NCI-H1930 (cell line): ENCODE data around the gene AGMO.

Source experiments
- DNase-seq, 2 experiments: peaks; one replicate each; lab custom pipeline; 2025; lab: John Stamatoyannopoulos, UW

AGMO gene

DNA sequence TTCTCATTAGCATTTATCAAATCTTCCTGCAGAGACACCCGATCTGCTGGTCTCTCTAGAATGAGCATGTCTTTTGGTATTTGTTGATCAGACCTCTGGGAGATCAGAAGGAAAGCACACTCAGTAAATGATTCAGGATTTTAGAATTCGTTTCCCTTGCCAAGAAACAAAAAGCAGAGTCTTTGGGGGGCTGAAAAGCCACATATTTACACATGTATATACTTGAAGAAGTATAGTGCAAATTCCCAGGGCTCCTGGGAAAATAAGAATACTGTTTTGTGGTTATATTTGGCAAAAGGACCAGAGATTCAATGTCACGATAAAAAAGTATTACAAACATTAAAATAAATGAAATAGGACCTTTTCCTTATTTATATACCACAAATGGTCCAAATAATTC, 100.2 kb downstream of the AGMO start:
- DNase-seq = no peak

DNA sequence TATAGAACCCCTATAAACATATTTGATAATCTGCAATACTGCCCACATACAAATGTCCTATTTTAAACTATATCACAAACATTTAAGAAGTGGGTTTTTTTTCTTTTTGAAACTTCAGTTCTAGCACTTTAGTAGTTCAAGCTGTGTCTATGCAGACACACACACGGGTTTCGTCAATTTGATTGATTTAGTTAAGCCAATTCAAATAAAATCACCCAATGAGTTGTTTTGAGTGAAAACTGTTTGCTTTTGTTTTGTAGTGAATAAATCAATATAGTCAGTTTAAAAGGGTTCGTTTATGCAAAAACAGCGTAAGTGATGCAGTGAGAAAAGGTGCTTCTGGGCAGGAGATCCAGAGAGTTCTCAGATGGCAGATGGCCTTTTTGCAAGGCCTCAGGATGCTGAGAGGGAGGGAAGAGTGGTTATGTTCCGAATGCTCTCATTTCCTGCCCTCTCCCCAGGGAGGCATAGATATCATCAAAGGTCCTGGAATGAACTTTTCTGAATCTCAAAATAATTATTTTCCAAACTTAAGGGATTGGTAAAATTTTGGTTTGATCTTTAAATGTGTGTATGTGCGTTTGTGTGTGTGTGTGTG, 102.7 kb downstream of the AGMO start:
- no peak for DNase-seq

DNA sequence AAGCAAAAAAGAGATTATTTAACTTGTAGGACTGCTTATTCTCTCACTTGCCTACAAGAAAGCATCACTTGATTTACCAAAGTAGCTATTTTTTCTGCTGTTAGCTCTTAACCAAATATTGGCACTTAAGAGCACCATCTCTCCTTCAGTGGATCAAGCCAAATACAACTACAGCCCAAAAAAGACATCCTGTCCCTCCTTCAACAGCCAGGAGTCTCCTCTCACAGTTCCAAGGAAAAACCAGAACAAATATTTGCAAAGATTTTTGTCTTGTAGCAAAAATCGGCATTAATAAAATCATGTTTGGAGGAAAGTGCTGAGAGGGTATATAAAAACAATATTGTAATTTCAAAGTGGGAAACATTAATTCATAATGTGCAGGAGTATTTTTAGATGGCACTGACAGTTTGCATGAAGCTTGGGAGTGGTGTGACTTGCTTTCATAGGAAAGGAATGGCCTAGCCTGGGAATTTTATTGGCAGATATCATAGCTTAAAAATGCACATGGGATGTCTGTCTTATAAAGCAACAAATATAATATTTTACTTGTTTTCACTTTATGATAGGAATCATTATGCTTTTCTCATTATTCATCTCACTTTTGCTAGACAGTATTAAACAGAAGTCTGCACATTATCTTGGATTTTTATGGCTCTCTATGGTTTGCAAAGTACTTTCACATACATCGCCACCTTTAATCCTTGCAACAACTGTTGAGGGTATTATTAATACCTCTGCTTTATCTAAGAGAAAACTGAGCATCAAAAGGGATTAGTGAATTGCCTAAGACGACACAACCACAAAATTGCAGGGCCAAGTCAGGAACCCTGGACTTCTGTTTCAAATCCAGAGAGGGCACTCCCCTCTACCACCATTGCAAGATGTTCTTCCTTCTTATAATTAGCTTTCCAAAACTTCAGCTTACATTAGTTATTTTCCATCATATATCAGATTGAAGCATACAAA, 103.5 kb downstream of the AGMO start:
- no peak for DNase-seq

DNA sequence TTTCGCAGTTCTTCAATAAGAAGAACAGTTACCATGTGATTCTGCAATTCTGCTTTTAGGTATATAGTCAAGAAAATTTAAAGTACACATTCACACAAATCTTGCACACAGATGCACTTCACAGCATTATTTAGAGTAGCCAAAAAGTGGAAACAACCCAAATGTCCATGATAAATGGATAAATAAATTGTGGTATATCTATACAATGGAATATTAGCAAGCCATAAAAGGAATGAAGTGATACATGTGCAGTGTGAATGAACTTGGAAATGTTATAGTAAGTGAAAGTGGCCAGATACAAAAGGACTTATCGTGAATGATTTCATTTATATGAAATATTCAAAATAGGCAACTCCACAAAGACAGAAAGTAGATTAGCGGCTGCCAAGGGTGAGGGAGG, 109.1 kb downstream of the AGMO start:
- DNase-seq = no peak

DNA sequence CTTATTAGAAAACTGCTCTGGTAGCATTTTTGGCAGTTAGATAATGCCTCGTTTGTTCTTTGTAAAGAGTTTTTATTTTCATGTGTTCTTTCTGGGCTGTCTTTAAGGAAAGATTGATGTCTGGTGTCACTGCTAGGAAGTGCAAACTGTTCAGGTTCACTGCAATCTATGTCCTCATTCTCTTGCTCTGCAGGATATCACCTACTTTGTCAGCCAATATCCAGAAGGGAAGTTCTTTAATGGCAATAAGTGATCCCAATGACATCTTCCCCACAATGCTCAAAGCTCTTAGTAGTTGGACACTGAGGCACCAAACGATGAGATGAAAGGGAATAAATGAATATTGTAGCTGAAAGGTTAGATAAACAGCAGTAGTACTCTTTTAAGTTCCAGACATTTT, 115.1 kb downstream of the AGMO start:
- no peak for DNase-seq

DNA sequence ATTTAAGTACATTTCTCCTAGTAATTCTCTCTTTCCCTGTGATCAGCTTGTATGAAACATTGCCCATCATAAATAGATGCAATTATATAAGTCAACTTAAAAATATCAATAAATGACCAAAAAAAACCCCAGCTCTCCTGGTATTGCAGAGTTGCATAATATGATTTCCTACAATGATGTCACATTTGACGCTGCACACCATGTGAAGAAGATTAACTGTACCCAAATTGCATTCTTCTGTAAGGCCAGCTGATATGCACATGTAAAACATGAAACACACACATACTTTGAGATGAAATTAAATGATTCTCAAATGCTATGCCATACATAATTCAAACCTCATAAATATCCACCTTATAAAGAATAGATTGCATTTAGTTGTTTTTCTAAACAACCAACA, 115.5 kb downstream of the AGMO start:
- no peak for DNase-seq

DNA sequence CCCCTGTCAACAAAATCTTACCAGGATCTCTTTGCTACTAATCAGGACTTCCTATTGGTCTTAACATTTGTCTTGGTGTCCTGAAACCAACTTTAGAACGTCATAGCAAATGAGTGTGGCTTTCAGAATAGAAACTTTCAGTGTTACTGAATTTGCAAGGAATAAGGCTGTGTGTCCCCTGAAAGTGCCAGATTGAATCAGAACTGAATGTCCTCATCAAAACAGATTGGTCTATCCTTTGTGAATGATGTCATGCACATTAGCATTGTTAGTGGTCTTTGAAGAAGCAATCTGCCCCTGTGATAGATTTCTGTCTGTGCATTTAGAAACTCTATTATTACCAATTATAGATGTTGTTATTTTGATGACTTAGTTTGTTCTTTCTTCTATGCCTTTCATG, 119.9 kb downstream of the AGMO start:
- DNase-seq = no peak

DNA sequence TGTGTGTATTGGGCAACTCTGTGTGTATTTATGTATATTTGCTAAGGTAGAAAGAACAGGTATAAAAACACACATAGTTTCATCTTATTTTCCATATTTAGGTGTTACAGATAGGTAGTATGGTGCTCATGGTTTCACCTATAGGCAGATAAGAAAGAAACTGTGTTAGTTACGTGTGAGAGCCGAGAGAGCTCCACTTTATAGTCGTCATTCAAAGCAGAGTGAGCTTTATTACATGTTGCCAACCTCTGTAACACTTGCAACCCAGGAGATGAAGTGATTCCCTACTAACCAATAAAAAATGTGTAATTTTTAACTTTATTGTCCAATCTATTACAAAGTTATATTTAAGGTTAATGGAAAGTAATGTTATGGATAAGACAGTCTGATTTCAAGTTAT, 121.3 kb downstream of the AGMO start:
- DNase-seq = no peak

DNA sequence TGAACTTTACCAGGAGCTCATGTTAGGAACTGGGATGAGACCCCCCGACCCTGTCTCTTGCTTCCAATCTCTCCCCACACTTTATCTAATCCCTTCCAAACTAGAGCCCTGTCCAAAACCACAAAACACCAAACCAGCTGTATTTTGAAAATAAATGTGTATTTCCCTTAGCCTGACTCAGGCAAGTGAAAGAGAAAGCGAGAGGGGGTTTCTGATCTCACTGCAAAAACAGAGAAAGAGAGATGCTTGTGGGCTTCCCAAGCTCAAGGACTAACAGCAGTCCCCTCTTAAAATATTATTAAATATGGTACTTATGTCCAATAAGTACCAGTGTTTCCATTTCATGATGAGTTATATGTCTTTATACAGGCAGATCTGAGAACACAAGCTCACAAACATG, 122.0 kb downstream of the AGMO start:
- DNase-seq = no peak

DNA sequence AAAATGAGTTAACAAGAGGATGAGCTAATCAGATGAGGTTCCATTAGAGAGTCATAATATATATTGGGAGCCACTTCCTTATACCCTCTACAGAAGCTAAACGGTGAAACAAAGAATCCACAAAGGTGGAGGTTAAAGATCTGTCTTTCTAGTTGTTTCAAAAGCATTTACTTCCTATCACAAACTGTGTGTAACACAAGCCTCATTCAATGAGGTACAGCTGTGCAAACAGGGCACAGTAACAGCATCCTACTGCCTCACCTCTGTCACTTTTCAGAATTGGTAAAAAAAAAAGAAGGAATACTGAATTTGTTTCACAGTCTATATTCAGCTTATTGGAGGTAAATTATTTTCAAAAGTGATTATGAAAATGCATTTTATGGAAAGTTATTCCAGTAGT, 128.7 kb downstream of the AGMO start:
- peak; percentile 68 to 71 for DNase-seq

DNA sequence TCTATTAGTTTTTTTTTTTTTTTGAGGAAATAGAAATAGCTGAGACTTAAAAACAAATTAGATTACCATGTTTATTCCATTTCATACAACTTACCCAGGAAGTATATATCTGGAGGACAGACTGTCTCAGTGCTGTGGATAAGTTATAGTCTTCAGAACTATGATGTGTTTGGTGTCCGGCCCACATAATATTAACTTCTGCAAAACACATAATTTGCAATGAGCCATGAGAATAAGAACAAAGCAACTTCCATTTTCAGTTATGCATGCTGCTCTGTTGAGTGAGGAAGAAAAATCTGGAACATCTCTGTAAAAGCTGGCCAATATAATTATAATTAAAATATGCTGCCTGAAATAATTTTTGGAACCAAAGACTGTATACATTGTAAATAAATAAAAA, 130.9 kb downstream of the AGMO start:
- no peak for DNase-seq

DNA sequence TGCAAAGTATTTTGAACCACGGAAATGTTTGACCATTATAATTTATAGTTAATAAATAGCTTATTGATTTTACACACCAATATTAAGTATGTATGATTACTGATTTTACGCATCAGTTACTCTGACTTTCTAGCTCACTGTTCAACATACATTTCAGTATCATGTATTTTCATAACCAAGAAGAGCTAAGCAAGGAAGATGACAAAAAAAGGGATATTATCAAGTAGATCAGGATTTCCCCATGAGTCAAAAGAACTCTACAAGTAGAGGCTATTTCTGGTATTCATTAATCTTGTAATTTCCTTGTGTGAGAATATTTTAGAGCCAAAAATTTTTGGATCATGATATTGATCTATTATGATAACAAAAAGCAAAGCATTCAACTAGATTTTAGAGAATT, 131.6 kb downstream of the AGMO start:
- DNase-seq = no peak

DNA sequence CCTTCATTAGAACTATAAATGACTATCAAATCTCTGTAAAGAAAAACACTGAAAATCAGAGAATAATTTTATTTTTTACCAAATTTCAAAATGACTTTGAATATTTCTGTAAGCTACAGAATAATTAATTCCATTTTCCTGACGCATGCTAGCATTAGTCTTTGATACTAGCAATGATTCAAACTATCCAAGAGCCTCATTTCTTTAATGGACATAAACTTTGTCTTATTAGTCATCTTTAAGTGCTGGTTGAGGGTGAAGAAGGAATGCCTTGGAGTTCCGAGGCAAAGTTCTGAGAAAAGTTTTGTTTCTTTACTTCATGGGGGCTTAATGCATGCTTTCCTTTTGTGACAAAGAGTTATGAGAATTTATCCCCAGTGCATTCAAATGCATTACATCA, 137.3 kb downstream of the AGMO start:
- DNase-seq = no peak

DNA sequence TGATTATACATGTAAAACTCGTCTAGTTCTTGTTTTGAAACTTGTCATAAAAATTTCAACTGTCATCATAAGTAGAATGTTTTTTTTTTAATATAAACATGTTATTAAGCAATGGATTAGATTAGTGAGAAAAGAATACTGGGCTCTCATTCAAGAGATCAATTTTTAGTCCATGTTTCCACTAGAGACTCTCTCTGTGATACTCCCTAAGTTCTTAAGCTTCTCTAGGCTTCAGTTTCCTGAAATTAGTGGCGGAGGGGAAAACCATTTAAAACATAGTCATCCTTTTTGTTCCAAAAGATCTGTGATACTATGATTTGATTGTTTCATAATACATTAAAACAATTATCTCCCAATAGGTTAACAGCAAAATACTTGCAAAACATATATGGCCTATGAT, 142.2 kb downstream of the AGMO start:
- DNase-seq = no peak

DNA sequence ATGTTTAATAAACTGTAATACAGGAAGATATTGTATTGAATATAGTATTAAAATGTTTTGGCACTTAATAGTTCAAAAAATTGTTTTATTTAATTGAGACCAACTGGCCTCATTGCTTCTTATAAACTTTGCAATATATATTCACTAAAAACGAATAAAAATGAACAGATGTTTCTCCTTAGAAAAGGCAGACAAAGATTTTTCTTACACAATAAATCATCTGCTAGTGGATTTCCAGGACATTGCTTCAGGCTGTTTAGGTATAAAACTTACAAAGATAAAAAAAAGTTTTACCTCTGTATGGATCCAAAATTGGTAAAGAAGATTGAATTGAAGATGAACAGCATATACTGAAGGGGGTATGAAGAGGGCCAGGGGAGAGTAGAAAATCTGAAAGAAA, 143.6 kb downstream of the AGMO start:
- no peak for DNase-seq

DNA sequence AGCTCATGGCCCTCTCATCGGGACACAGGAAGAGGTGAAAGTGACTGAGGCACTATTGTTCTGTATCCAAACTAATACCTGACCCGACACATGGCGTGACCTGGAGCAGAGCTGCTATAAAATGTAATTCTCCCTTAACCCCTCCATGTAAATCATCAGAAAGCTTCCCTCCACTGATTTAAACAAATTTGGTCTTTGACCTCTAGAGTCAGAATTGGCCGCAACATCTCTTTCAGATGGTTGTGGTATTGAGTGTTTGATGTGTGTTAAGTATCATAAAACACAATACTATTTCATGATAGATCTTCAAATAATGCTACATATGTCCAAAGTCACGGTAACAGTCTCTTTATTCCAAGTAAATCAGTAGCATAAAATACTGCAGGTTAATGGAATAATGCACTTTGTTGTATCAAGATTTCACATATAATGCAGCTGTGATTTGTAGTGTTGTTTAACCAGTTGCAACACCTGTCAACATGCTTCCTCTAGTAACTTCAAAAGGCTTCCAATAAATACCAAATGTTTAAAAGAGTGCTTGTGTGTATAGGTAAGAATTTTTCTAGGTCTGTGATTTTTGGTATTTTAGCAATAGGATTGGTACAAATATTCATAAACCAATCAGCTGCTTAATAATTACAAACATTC, 144.3 kb downstream of the AGMO start:
- no peak for DNase-seq

DNA sequence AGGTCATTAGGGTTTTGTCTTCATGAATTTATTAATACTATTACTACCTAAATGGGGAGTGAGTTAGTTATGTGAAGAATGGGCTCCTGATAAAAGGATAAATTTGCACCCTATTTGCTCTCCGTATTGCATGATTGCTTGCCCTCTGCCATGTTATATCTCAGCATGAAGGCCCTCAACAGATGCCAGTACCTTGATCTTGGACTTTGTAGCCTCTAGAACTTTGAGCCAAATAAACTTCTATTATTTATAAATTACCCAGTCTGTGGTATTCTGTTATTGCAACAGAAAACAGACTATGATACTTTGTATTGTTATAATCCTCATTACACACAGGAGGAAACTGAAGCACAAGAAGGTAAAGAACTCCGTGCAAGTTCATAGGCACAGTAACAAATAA, 150.8 kb downstream of the AGMO start:
- no peak for DNase-seq

DNA sequence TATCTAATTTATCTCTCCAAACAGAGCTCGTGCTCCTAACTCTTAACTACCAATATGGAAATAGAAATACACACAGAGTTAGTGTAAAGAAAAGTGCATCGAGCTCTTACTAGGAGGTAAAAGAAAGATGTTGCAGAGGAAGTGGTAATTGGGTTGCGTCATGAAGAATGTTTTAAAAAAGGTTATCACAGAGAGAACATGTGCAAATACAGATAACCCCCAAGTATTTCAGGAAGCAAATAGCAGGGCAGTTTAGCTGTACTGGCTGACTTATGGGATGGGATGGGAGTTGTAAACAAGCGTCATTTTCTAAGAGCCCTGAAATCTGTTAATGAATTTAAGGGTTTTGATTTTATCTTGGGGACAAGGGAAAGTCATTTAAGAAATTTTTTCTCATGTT, 153.9 kb downstream of the AGMO start:
- no peak for DNase-seq

DNA sequence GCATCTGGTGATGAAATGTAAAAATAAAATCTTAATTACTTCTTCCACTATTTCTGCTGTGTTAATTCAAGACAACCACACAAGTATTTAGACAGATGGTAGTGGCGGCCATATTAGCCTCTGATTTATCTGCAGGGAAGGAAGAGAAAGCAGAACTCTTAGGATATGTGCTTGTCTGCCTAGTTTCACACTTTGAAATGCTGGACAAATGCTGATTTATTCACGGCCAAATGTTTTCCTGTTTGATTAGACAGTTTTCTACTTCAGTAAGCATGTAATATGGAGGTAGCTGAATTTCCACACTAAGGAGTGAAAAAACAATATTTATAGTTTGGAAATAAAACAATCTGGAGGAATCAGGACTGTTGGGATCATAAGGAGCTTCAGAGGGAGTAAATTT, 158.1 kb downstream of the AGMO start:
- no peak for DNase-seq

DNA sequence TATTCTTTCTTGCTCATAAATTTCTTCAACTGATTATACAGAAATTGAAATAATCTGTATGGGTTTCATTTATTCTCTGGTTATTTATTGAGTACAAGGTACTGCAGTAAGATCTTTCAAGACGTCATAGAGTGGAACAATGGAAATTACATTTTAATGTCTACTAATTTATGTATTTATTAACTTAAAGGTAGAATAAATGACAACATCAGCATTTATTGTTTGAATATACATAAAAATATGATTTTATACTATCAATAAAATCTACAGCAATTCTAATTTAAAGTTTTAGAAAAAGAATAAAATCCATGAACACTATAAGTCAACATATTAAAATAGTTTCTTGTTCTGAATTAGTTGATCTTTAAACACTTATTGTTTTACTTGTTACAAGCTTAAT, 158.5 kb downstream of the AGMO start:
- no peak for DNase-seq

DNA sequence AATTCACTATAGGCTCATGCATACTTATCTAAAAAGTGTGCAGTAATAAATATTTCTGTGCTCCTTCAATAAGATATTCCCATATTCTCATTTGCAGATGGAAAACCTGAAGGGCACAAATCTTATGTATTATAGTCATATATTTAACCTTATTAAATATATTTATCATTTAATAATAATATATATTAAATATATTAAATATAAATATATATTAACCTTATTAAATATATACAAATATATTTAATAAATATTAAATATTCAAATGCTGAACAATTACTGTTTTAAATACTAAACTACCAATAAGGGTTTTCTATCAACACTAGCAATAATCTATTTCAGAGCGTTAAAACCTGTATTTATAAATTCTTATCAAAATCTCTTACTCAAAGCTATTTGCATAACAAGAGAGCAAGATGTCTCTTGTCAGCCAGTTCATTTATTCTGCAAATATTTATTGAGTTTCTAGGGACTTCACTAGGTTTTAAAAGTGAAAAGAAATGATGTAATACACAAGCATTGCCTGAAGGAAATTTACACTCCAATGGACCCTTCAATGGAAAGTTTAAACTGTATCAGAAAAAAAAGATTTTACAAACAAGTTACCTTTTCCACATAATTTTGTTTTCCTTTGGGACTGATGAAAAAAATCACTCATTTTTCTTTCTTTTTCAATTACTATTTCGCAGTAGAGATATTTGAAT, 159.2 kb downstream of the AGMO start:
- no peak for DNase-seq

DNA sequence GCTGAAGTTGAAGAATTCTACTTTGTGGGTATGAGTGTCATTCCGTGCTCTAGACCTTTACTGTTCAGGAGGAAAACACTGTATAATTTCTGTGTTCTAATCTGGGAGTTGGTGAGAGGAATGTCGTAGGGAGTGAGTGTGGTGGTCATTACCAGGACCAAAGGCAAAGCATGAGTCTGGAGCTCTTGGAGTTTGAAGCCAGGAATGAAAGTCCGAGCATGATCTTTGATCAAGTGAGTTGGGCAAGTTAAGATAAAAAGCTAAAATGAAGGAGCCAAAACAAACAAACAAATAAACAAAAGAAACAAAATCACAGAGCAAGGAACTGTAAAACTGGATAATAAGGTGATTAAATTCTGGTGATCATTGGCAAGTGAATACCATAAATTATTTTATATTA, 161.4 kb downstream of the AGMO start:
- no peak for DNase-seq

DNA sequence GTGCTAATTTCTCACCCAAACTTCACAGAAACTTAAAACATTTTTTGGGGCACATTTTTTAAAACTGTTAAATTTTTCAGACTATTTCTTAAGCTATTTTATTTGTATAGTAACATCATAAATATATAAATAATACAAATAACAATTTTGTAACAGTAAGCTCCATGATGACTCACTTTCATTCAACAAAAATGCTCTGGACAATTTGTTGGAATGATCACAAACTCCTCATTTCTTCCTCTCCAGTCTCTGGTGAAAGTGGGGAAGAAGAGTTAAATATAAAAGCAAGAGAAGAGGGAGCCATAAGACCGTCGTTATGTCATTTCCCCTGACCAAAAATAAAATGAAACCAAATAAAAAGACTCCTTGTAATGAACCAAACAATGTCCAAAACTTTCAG, 162.4 kb downstream of the AGMO start:
- no peak for DNase-seq
